CD14-positive monocyte (primary cell): ENCODE results near the gene TMUB2. TPM values are rescaled to one million over a fixed set of nuclear protein-coding genes. Genes with fewer than 3 reads are reported as not detected.

ENCODE experiments used
- DNase-seq, 3 donors: peaks; one replicate each; pipeline ENCODE4 v3.0.0-alpha.2; 2011 to 2022
- H2AFZ ChIP-seq: 2 replicates; pipeline ENCODE4 v1.6.0; 2012; ENCODE audit warnings: mild to moderate bottlenecking, low read depth, low read length, inconsistent platforms; ENCODE audit not compliant: insufficient read depth, poor library complexity, severe bottlenecking
- H3K27ac ChIP-seq, 2 donors: 1 replicate in 1 of 2; 2 replicates in 1 of 2; pipeline ENCODE4 v1.5.1; 2012 to 2013; ENCODE audit warnings: low read length in 2 of 2, control low read depth in 1 of 2, inconsistent platforms in 1 of 2, low read depth in 1 of 2, mild to moderate bottlenecking in 1 of 2
- H3K27me3 ChIP-seq, 2 donors: one replicate each; pipeline versions ENCODE4 v1.6.0 to v1.6.1; 2011 to 2013; ENCODE audit warnings: low read length in 2 of 2; ENCODE audit not compliant: control insufficient read depth in 2 of 2, insufficient read depth in 2 of 2
- H3K36me3 ChIP-seq, 2 donors: replicated peaks in 1 of 2; 1 replicate in 1 of 2; 2 replicates in 1 of 2; pipeline versions ENCODE4 v1.5.1 to v1.6.1; 2012 to 2013; ENCODE audit warnings: low read length in 2 of 2, control low read depth in 1 of 2, inconsistent platforms in 1 of 2, mild to moderate bottlenecking in 1 of 2; ENCODE audit not compliant: insufficient read depth in 2 of 2, control insufficient read depth in 1 of 2
- H3K4me1 ChIP-seq, 2 donors: 1 replicate in 1 of 2; 2 replicates in 1 of 2; pipeline versions ENCODE4 v1.5.1 to v1.6.1; 2012 to 2013; ENCODE audit warnings: low read length in 2 of 2, control low read depth in 1 of 2, inconsistent platforms in 1 of 2, mild to moderate bottlenecking in 1 of 2, moderate library complexity in 1 of 2; ENCODE audit not compliant: insufficient read depth in 2 of 2, control insufficient read depth in 1 of 2
- H3K4me2 ChIP-seq: replicated peaks from 2 replicates; pipeline ENCODE3; 2012; ENCODE audit warnings: low read length, moderate library complexity, mild to moderate bottlenecking; ENCODE audit not compliant: poor library complexity, severe bottlenecking; ENCODE audit errors: extremely low read depth
- H3K4me3 ChIP-seq, 3 experiments: fragments of 200-600 bp in 1 of 3; sonication (generic) in 1 of 3; replicated peaks in 1 of 3; 1 replicate in 2 of 3; 2 replicates in 1 of 3; pipeline ENCODE4 v1.5.1; 2011 to 2013; ENCODE audit warnings: low read length in 3 of 3, mild to moderate bottlenecking in 3 of 3, control low read depth in 2 of 3, low read depth in 2 of 3, inconsistent platforms in 1 of 3, moderate library complexity in 1 of 3
- H3K79me2 ChIP-seq: 2 replicates; pipeline ENCODE4 v1.6.0; 2012; ENCODE audit warnings: mild to moderate bottlenecking, control low read depth, inconsistent platforms, low read length, moderate library complexity; ENCODE audit not compliant: insufficient read depth
- H3K9ac ChIP-seq: 2 replicates; pipeline ENCODE4 v1.6.0; 2017; ENCODE audit warnings: low read length, mild to moderate bottlenecking; ENCODE audit not compliant: insufficient read depth, poor library complexity, severe bottlenecking
- H3K9me3 ChIP-seq, 2 donors: replicated peaks in 1 of 2; 1 replicate in 1 of 2; 2 replicates in 1 of 2; pipeline versions ENCODE4 v1.5.1 to v1.6.1; 2012 to 2013; ENCODE audit warnings: low read length in 2 of 2, control low read depth in 1 of 2; ENCODE audit not compliant: control insufficient read depth in 1 of 2, insufficient read depth in 1 of 2
- H4K20me1 ChIP-seq: 2 replicates; pipeline ENCODE4 v1.6.0; 2012; ENCODE audit warnings: mild to moderate bottlenecking, low read length, control low read depth, moderate library complexity; ENCODE audit not compliant: insufficient read depth
- H3K27ac Mint-ChIP-seq, 7 donors: one replicate each; pipeline ENCODE4 v1.8.0; 2020; ENCODE audit warnings: mild to moderate bottlenecking in 7 of 7, mixed read lengths in 7 of 7, moderate library complexity in 6 of 7, inconsistent platforms in 2 of 7
- H3K27me3 Mint-ChIP-seq, 3 donors: one replicate each; pipeline ENCODE4 v1.8.0; 2021 to 2022; ENCODE audit warnings: low read depth in 3 of 3, mild to moderate bottlenecking in 3 of 3, mixed read lengths in 3 of 3, moderate library complexity in 3 of 3, inconsistent platforms in 1 of 3
- H3K36me3 Mint-ChIP-seq, 2 donors: one replicate each; pipeline ENCODE4 v1.8.0; 2020; ENCODE audit warnings: mixed read lengths in 2 of 2, inconsistent platforms in 1 of 2, mild to moderate bottlenecking in 1 of 2
- H3K4me1 Mint-ChIP-seq: one replicate; pipeline ENCODE4 v1.8.0; 2020; ENCODE audit warnings: mild to moderate bottlenecking, mixed read lengths
- H3K4me3 Mint-ChIP-seq, 2 donors: one replicate each; pipeline ENCODE4 v1.8.0; 2020; ENCODE audit warnings: mild to moderate bottlenecking in 2 of 2, mixed read lengths in 2 of 2, moderate library complexity in 1 of 2
- H3K9me3 Mint-ChIP-seq, 7 donors: one replicate each; pipeline ENCODE4 v1.8.0; 2020 to 2022; ENCODE audit warnings: mixed read lengths in 7 of 7, mild to moderate bottlenecking in 6 of 7, moderate library complexity in 6 of 7, inconsistent platforms in 2 of 7
- CTCF ChIP-seq: fragments of 200-600 bp; IDR thresholded peaks from one replicate; pipeline ENCODE4 v1.8.0; 2022; ENCODE audit warnings: antibody characterized with exemption, mild to moderate bottlenecking
- WGBS: methylation state at CpG from one replicate; pipeline ENCODE4 v1.1.5; 2013; ENCODE audit warnings: missing lambda C conversion rate; ENCODE audit not compliant: insufficient coverage; 5-methylcytosine and 5-hydroxymethylcytosine counted together
- intact Hi-C, 2 donors: fragments of 100-400 bp; cut with micrococcal nuclease; formaldehyde crosslinking; loops; one replicate each; pipeline versions ENCODE4 v1.15.0 to v1.15.1; 2023
- polyA plus RNA-seq, 3 donors: library from polyadenylated mRNA; depleted of rRNA in 1 of 3; unstranded in 2 of 3; stranded (reverse) in 1 of 3; fragments of 300-500 nt in 2 of 3; fragments of >200 nt in 1 of 3; fragmentation: Illumina TruSeq in 2 of 3; gene quantifications; 1 replicate in 2 of 3; 2 replicates in 1 of 3; pipeline ENCODE4 v1.2.3, GENCODE V29; 2012 to 2021

The TMUB2 gene
- polyA plus RNA-seq, 3 donors, result 41.3 to 118 (median 41.7) TPM

GRCh38 chr17:44216173-44216572 is 29.4 kb downstream of the TMUB2 start:
- intact Hi-C loops, result loop anchor here in 1 of 2 donors (5.0 kb wide), 1 partner anchor 61 kb away; no protein-coding TSS in a partner anchor
- Mint-ChIP-seq H3K27ac (peak overlapping the region in 5 of 7 donors; percentile 28 to 82 (median 54)), H3K27me3 (peaks cover 0 to 2% (median 0%) of the 10 kb centered on the region in 3 donors), H3K4me1 (peaks cover 44% of the 10 kb centered on the region), H3K36me3 (peaks cover 47 to 57% of the 10 kb centered on the region in 2 donors), H3K4me3 (no peak overlapping the region), H3K9me3 (peaks cover 0 to 2% (median 0%) of the 10 kb centered on the region in 7 donors)
- WGBS, result 83% methylated on average over 2 of the region's 5 CpGs
- Histone ChIP-seq H3K27ac (no peak overlapping the region), H3K4me1 (peaks cover 26 to 39% of the 10 kb centered on the region in 2 donors), H4K20me1 (peaks cover 57% of the 10 kb centered on the region), H2AFZ (no peak overlapping the region), H3K79me2 (peaks cover 54% of the 10 kb centered on the region), H3K4me2 (no peak overlapping the region), H3K4me3 (no peak overlapping the region), H3K27me3 (no peaks in the 10 kb centered on the region), H3K9ac (no peak overlapping the region), H3K36me3 (peaks cover 34 to 52% of the 10 kb centered on the region in 2 donors), H3K9me3 (no peaks in the 10 kb centered on the region)
- no peak for TF ChIP-seq CTCF
- DNase-seq, result no peak

GRCh38 chr17:44216694-44217093 is 29.9 kb downstream of the TMUB2 start:
- Histone ChIP-seq H3K79me2 (peaks cover 55% of the 10 kb centered on the region), H3K4me1 (peaks cover 26 to 39% of the 10 kb centered on the region in 2 donors), H3K4me3 (no peak overlapping the region), H3K4me2 (peak overlapping the region; percentile 22), H3K9me3 (no peaks in the 10 kb centered on the region), H3K9ac (no peak overlapping the region), H3K27ac (no peak overlapping the region), H2AFZ (no peak overlapping the region), H4K20me1 (peaks cover 53% of the 10 kb centered on the region), H3K27me3 (no peaks in the 10 kb centered on the region), H3K36me3 (peaks cover 29 to 47% of the 10 kb centered on the region in 2 donors)
- Mint-ChIP-seq H3K27me3 (peaks cover 0 to 2% (median 0%) of the 10 kb centered on the region in 3 donors), H3K27ac (peak overlapping the region in 5 of 7 donors; percentile 9 to 82 (median 17)), H3K36me3 (peaks cover 44 to 52% of the 10 kb centered on the region in 2 donors), H3K4me1 (peaks cover 45% of the 10 kb centered on the region), H3K9me3 (peaks cover 0 to 2% (median 0%) of the 10 kb centered on the region in 7 donors), H3K4me3 (no peak overlapping the region)
- WGBS, result 42% methylated on average over 5 of the region's 5 CpGs
- DNase-seq, result peak in 1 of 3 donors; percentile 26
- no peak for TF ChIP-seq CTCF
- intact Hi-C loops, result loop anchor here in 1 of 2 donors (5.0 kb wide), 1 partner anchor 61 kb away; no protein-coding TSS in a partner anchor
